H9 (cell line): Measurements from ENCODE around the gene PTPN7. TPM values are rescaled to one million over a fixed set of nuclear protein-coding genes. Genes with fewer than 3 reads are reported as not detected.

Source experiments
- DNase-seq: peaks from one replicate; pipeline ENCODE4 v3.0.0-alpha.2; 2017
- H2AFZ ChIP-seq: one replicate; pipeline ENCODE4 v1.6.1; 2013; ENCODE audit warnings: mild to moderate bottlenecking, low read length, control low read depth, moderate library complexity
- H2AK5ac ChIP-seq: 2 replicates; pipeline ENCODE4 v1.6.1; 2013; ENCODE audit warnings: low read length, control low read depth, mixed read lengths; ENCODE audit not compliant: insufficient read length
- H2BK120ac ChIP-seq: one replicate; pipeline ENCODE4 v1.6.1; 2013; ENCODE audit warnings: low read depth, mild to moderate bottlenecking, low read length, control low read depth, inconsistent platforms; ENCODE audit not compliant: poor library complexity, severe bottlenecking
- H2BK12ac ChIP-seq: 2 replicates; pipeline ENCODE4 v1.6.1; 2013; ENCODE audit warnings: low read length, control low read depth, mixed read lengths, low read depth; ENCODE audit not compliant: insufficient read length
- H2BK15ac ChIP-seq: 2 replicates; pipeline ENCODE4 v1.6.1; 2013; ENCODE audit warnings: low read depth, low read length, control low read depth
- H2BK20ac ChIP-seq: one replicate; pipeline ENCODE4 v1.6.1; 2013; ENCODE audit warnings: low read depth, mild to moderate bottlenecking, low read length, control low read depth, inconsistent platforms; ENCODE audit not compliant: poor library complexity, severe bottlenecking
- H2BK5ac ChIP-seq: 2 replicates; pipeline ENCODE4 v1.6.1; 2013; ENCODE audit warnings: low read length, control low read depth, mixed read lengths; ENCODE audit not compliant: insufficient read length
- H3K14ac ChIP-seq: 2 replicates; pipeline ENCODE4 v1.6.1; 2013; ENCODE audit warnings: low read length, control low read depth; ENCODE audit not compliant: insufficient read depth
- H3K18ac ChIP-seq: 2 replicates; pipeline ENCODE4 v1.6.1; 2013; ENCODE audit warnings: low read depth, mild to moderate bottlenecking, mixed read lengths, low read length, control low read depth; ENCODE audit not compliant: insufficient read length
- H3K23ac ChIP-seq: 2 replicates; pipeline ENCODE4 v1.6.1; 2013; ENCODE audit warnings: low read length, control low read depth, mixed read lengths, low read depth; ENCODE audit not compliant: insufficient read length
- H3K23me2 ChIP-seq: 2 replicates; pipeline ENCODE4 v1.6.1; 2013; ENCODE audit warnings: low read depth, mild to moderate bottlenecking, mixed read lengths, low read length, control low read depth; ENCODE audit not compliant: insufficient read length, poor library complexity, severe bottlenecking
- H3K27ac ChIP-seq: 2 replicates; pipeline ENCODE4 v1.5.1; 2013; ENCODE audit warnings: low read length, control low read depth, mixed read lengths, low read depth; ENCODE audit not compliant: insufficient read length
- H3K27me3 ChIP-seq: 2 replicates; pipeline ENCODE4 v1.6.1; 2013; ENCODE audit warnings: low read length, control low read depth, inconsistent platforms; ENCODE audit not compliant: insufficient read depth
- H3K4ac ChIP-seq: 2 replicates; pipeline ENCODE4 v1.6.1; 2013; ENCODE audit warnings: low read depth, mild to moderate bottlenecking, control low read depth, inconsistent platforms, low read length, moderate library complexity
- H3K4me1 ChIP-seq: 2 replicates; pipeline ENCODE4 v1.6.1; 2013; ENCODE audit warnings: low read length, control low read depth, inconsistent platforms; ENCODE audit not compliant: insufficient read depth
- H3K4me2 ChIP-seq: 2 replicates; pipeline ENCODE4 v1.6.1; 2013; ENCODE audit warnings: low read length, control low read depth, mixed read lengths; ENCODE audit not compliant: insufficient read length, insufficient read depth
- H3K56ac ChIP-seq: 2 replicates; pipeline ENCODE4 v1.6.1; 2013; ENCODE audit warnings: low read depth, mild to moderate bottlenecking, mixed read lengths, low read length, control low read depth; ENCODE audit not compliant: insufficient read length
- H3K79me1 ChIP-seq: 2 replicates; pipeline ENCODE4 v1.6.1; 2013; ENCODE audit warnings: low read depth, mild to moderate bottlenecking, moderate library complexity, low read length, control low read depth, inconsistent platforms; ENCODE audit not compliant: insufficient read depth, poor library complexity, severe bottlenecking
- H3K79me2 ChIP-seq: 2 replicates; pipeline ENCODE4 v1.6.1; 2013; ENCODE audit warnings: low read length, control low read depth, inconsistent platforms; ENCODE audit not compliant: insufficient read depth
- H3K9ac ChIP-seq: 2 replicates; pipeline ENCODE4 v1.6.1; 2013; ENCODE audit warnings: low read length, control low read depth, mixed read lengths; ENCODE audit not compliant: insufficient read length; ENCODE audit errors: extremely low read depth
- H3K9me3 ChIP-seq: one replicate; pipeline ENCODE4 v1.6.1; 2013; ENCODE audit warnings: low read depth, low read length, inconsistent platforms; ENCODE audit not compliant: control insufficient read depth
- H3T11ph ChIP-seq: one replicate; pipeline ENCODE4 v1.6.1; 2013; ENCODE audit warnings: mild to moderate bottlenecking, low read length, control low read depth, inconsistent platforms
- H4K20me1 ChIP-seq: one replicate; pipeline ENCODE4 v1.6.1; 2013; ENCODE audit not compliant: control insufficient read depth, insufficient read length, insufficient read depth
- H4K5ac ChIP-seq: 2 replicates; pipeline ENCODE4 v1.6.1; 2013; ENCODE audit warnings: low read depth, mild to moderate bottlenecking, mixed read lengths, low read length, control low read depth; ENCODE audit not compliant: insufficient read length
- H4K8ac ChIP-seq: replicated peaks from 2 replicates; pipeline ENCODE4 v1.6.1; 2013; ENCODE audit warnings: low read length, control low read depth, mixed read lengths, low read depth; ENCODE audit not compliant: insufficient read length
- H4K91ac ChIP-seq: 2 replicates; pipeline ENCODE4 v1.6.1; 2013; ENCODE audit warnings: low read depth, mild to moderate bottlenecking, moderate library complexity, mixed read lengths, low read length, control low read depth; ENCODE audit not compliant: insufficient read length
- H3K27ac Mint-ChIP-seq, 3 experiments: 2 replicates in 2 of 3; 3 replicates in 1 of 3; pipeline ENCODE4 v1.8.0; 2020 to 2021; ENCODE audit warnings: mixed read lengths in 3 of 3, mild to moderate bottlenecking in 1 of 3, moderate library complexity in 1 of 3
- H3K27me3 Mint-ChIP-seq: 2 replicates; pipeline ENCODE4 v1.8.0; 2021; ENCODE audit warnings: low read depth, mild to moderate bottlenecking, moderate library complexity, mixed read lengths
- H3K36me3 Mint-ChIP-seq, 3 experiments: 2 replicates in 2 of 3; 3 replicates in 1 of 3; pipeline ENCODE4 v1.8.0; 2020 to 2021; ENCODE audit warnings: low read depth in 3 of 3, mixed read lengths in 3 of 3; ENCODE audit not compliant: insufficient read depth in 1 of 3
- H3K4me1 Mint-ChIP-seq, 2 experiments: 2 replicates each; pipeline ENCODE4 v1.8.0; 2020; ENCODE audit warnings: mixed read lengths in 2 of 2
- H3K4me3 Mint-ChIP-seq, 2 experiments: 2 replicates in 1 of 2; 3 replicates in 1 of 2; pipeline ENCODE4 v1.8.0; 2020 to 2021; ENCODE audit warnings: mild to moderate bottlenecking in 2 of 2, mixed read lengths in 2 of 2, moderate library complexity in 1 of 2
- H3K9me3 Mint-ChIP-seq, 2 experiments: 2 replicates in 1 of 2; 3 replicates in 1 of 2; pipeline ENCODE4 v1.8.0; 2020; ENCODE audit warnings: mild to moderate bottlenecking in 2 of 2, mixed read lengths in 2 of 2, moderate library complexity in 1 of 2
- CTCF ChIP-seq: fragments of 200-600 bp; sonication (generic); conservative IDR thresholded peaks from 3 replicates; pipeline ENCODE4 v1.8.0; 2021; ENCODE audit warnings: antibody characterized with exemption, mild to moderate bottlenecking
- WGBS: extraction: QIAGEN DNeasy Blood & Tissue Kit; methylation state at CpG from one replicate; pipeline ENCODE4 v1.1.7; 2013; ENCODE audit warnings: missing lambda C conversion rate, low lambda C conversion rate, mixed read lengths; ENCODE audit not compliant: insufficient read length; ENCODE audit errors: extremely low coverage; 5-methylcytosine and 5-hydroxymethylcytosine counted together
- total RNA-seq: library from RNA; stranded (reverse); gene quantifications from 2 replicates; pipeline ENCODE4 v1.2.1, GENCODE V29; 2021

PTPN7 gene
- total RNA-seq, 1 experiment from 2014 or later: 0.72 TPM

DNA sequence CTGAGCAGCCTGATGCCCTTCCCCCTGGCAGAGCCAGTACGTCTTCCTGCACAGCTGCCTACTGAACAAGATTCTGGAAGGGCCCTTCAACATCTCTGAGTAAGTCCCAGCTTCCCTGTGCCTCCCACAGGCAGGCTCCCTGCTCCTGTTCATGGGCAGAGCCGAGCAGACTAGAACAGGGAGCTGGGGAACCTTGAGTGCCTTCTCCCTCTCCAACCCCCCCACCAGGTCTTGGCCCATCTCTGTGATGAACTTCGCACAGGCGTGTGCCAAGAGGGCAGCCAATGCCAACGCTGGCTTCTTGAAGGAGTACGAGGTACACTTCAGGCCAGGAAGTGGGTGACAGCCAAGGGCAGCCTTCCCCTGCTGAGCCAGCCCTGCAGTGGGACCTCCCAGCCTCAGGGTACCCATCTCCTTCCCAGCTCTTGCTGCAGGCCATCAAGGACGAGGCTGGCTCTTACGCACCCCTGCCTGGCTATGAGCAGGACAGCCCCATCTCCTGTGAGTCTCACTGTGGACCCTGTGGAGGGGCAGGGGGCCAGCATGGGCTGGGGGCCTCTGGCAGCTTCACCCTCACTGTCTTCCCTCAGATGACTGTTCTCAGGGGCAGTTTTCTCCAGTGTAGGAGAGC, 26.8 kb upstream of the PTPN7 start:
- H3K4me1 Mint-ChIP-seq: peaks cover 15 to 24% of the 10 kb centered on the region in 2 experiments
- H3K56ac ChIP-seq: no peak overlapping the region
- no peaks in the 10 kb centered on the region for H3K9me3 ChIP-seq
- H4K5ac ChIP-seq: no peak overlapping the region
- no peak overlapping the region for H3T11ph ChIP-seq
- H2BK12ac ChIP-seq: no peak overlapping the region
- H2AK5ac ChIP-seq: no peak overlapping the region
- H3K36me3 Mint-ChIP-seq: no peaks in the 10 kb centered on the region
- H3K27ac ChIP-seq: no peak overlapping the region
- no peaks in the 10 kb centered on the region for H3K23me2 ChIP-seq
- H2BK20ac ChIP-seq: no peak overlapping the region
- H3K27me3 ChIP-seq: no peaks in the 10 kb centered on the region
- H3K27ac Mint-ChIP-seq: no peak overlapping the region
- no CpG with 5 or more reads among the region's 8 CpGs for WGBS
- peaks cover 13% of the 10 kb centered on the region for H3K27me3 Mint-ChIP-seq
- H3K9me3 Mint-ChIP-seq: no peaks in the 10 kb centered on the region; a peak in 2 of 5 replicates
- no peak overlapping the region for H3K18ac ChIP-seq
- H3K4me3 Mint-ChIP-seq: no peak overlapping the region
- H4K8ac ChIP-seq: no peak overlapping the region
- no peak overlapping the region for H3K4ac ChIP-seq
- H4K91ac ChIP-seq: no peak overlapping the region
- no peak overlapping the region for H3K9ac ChIP-seq
- H3K4me2 ChIP-seq: no peak overlapping the region
- no peak for TF ChIP-seq CTCF
- H2BK5ac ChIP-seq: no peak overlapping the region
- peaks cover 3% of the 10 kb centered on the region; the same call in 1 of the 2 replicates for H3K4me1 ChIP-seq
- no peaks in the 10 kb centered on the region for H3K79me2 ChIP-seq
- no peak overlapping the region for H2AFZ ChIP-seq
- H4K20me1 ChIP-seq: no peaks in the 10 kb centered on the region
- no peak overlapping the region for H2BK15ac ChIP-seq
- no peaks in the 10 kb centered on the region for H3K79me1 ChIP-seq
- H2BK120ac ChIP-seq: no peak overlapping the region
- H3K14ac ChIP-seq: no peak overlapping the region
- DNase-seq: no peak
- H3K23ac ChIP-seq: no peak overlapping the region
